H9 (cell line): Measurements from ENCODE around the gene NACAD. TPM values are rescaled to one million over a fixed set of nuclear protein-coding genes. Genes with fewer than 3 reads are reported as not detected.
A peak's percentile ranks its signal among the peaks of the same experiment; 100 is the strongest.
"Not testable (repeated sequence)": the region's sequence is repeated elsewhere in the genome, so short reads cannot be mapped to it uniquely, and the experiment has no call there.

ENCODE experiments used
- DNase-seq: peaks from one replicate; pipeline ENCODE4 v3.0.0-alpha.2; 2017
- H2AFZ ChIP-seq: one replicate; pipeline ENCODE4 v1.6.1; 2013; ENCODE audit warnings: mild to moderate bottlenecking, low read length, control low read depth, moderate library complexity
- H2AK5ac ChIP-seq: 2 replicates; pipeline ENCODE4 v1.6.1; 2013; ENCODE audit warnings: low read length, control low read depth, mixed read lengths; ENCODE audit not compliant: insufficient read length
- H2BK120ac ChIP-seq: one replicate; pipeline ENCODE4 v1.6.1; 2013; ENCODE audit warnings: low read depth, mild to moderate bottlenecking, low read length, control low read depth, inconsistent platforms; ENCODE audit not compliant: poor library complexity, severe bottlenecking
- H2BK12ac ChIP-seq: 2 replicates; pipeline ENCODE4 v1.6.1; 2013; ENCODE audit warnings: low read length, control low read depth, mixed read lengths, low read depth; ENCODE audit not compliant: insufficient read length
- H2BK15ac ChIP-seq: 2 replicates; pipeline ENCODE4 v1.6.1; 2013; ENCODE audit warnings: low read depth, low read length, control low read depth
- H2BK20ac ChIP-seq: one replicate; pipeline ENCODE4 v1.6.1; 2013; ENCODE audit warnings: low read depth, mild to moderate bottlenecking, low read length, control low read depth, inconsistent platforms; ENCODE audit not compliant: poor library complexity, severe bottlenecking
- H2BK5ac ChIP-seq: 2 replicates; pipeline ENCODE4 v1.6.1; 2013; ENCODE audit warnings: low read length, control low read depth, mixed read lengths; ENCODE audit not compliant: insufficient read length
- H3K14ac ChIP-seq: 2 replicates; pipeline ENCODE4 v1.6.1; 2013; ENCODE audit warnings: low read length, control low read depth; ENCODE audit not compliant: insufficient read depth
- H3K18ac ChIP-seq: 2 replicates; pipeline ENCODE4 v1.6.1; 2013; ENCODE audit warnings: low read depth, mild to moderate bottlenecking, mixed read lengths, low read length, control low read depth; ENCODE audit not compliant: insufficient read length
- H3K23ac ChIP-seq: 2 replicates; pipeline ENCODE4 v1.6.1; 2013; ENCODE audit warnings: low read length, control low read depth, mixed read lengths, low read depth; ENCODE audit not compliant: insufficient read length
- H3K23me2 ChIP-seq: 2 replicates; pipeline ENCODE4 v1.6.1; 2013; ENCODE audit warnings: low read depth, mild to moderate bottlenecking, mixed read lengths, low read length, control low read depth; ENCODE audit not compliant: insufficient read length, poor library complexity, severe bottlenecking
- H3K27ac ChIP-seq: 2 replicates; pipeline ENCODE4 v1.5.1; 2013; ENCODE audit warnings: low read length, control low read depth, mixed read lengths, low read depth; ENCODE audit not compliant: insufficient read length
- H3K27me3 ChIP-seq: 2 replicates; pipeline ENCODE4 v1.6.1; 2013; ENCODE audit warnings: low read length, control low read depth, inconsistent platforms; ENCODE audit not compliant: insufficient read depth
- H3K4ac ChIP-seq: 2 replicates; pipeline ENCODE4 v1.6.1; 2013; ENCODE audit warnings: low read depth, mild to moderate bottlenecking, control low read depth, inconsistent platforms, low read length, moderate library complexity
- H3K4me1 ChIP-seq: 2 replicates; pipeline ENCODE4 v1.6.1; 2013; ENCODE audit warnings: low read length, control low read depth, inconsistent platforms; ENCODE audit not compliant: insufficient read depth
- H3K4me2 ChIP-seq: 2 replicates; pipeline ENCODE4 v1.6.1; 2013; ENCODE audit warnings: low read length, control low read depth, mixed read lengths; ENCODE audit not compliant: insufficient read length, insufficient read depth
- H3K56ac ChIP-seq: 2 replicates; pipeline ENCODE4 v1.6.1; 2013; ENCODE audit warnings: low read depth, mild to moderate bottlenecking, mixed read lengths, low read length, control low read depth; ENCODE audit not compliant: insufficient read length
- H3K79me1 ChIP-seq: 2 replicates; pipeline ENCODE4 v1.6.1; 2013; ENCODE audit warnings: low read depth, mild to moderate bottlenecking, moderate library complexity, low read length, control low read depth, inconsistent platforms; ENCODE audit not compliant: insufficient read depth, poor library complexity, severe bottlenecking
- H3K79me2 ChIP-seq: 2 replicates; pipeline ENCODE4 v1.6.1; 2013; ENCODE audit warnings: low read length, control low read depth, inconsistent platforms; ENCODE audit not compliant: insufficient read depth
- H3K9ac ChIP-seq: 2 replicates; pipeline ENCODE4 v1.6.1; 2013; ENCODE audit warnings: low read length, control low read depth, mixed read lengths; ENCODE audit not compliant: insufficient read length; ENCODE audit errors: extremely low read depth
- H3K9me3 ChIP-seq: one replicate; pipeline ENCODE4 v1.6.1; 2013; ENCODE audit warnings: low read depth, low read length, inconsistent platforms; ENCODE audit not compliant: control insufficient read depth
- H3T11ph ChIP-seq: one replicate; pipeline ENCODE4 v1.6.1; 2013; ENCODE audit warnings: mild to moderate bottlenecking, low read length, control low read depth, inconsistent platforms
- H4K20me1 ChIP-seq: one replicate; pipeline ENCODE4 v1.6.1; 2013; ENCODE audit not compliant: control insufficient read depth, insufficient read length, insufficient read depth
- H4K5ac ChIP-seq: 2 replicates; pipeline ENCODE4 v1.6.1; 2013; ENCODE audit warnings: low read depth, mild to moderate bottlenecking, mixed read lengths, low read length, control low read depth; ENCODE audit not compliant: insufficient read length
- H4K8ac ChIP-seq: replicated peaks from 2 replicates; pipeline ENCODE4 v1.6.1; 2013; ENCODE audit warnings: low read length, control low read depth, mixed read lengths, low read depth; ENCODE audit not compliant: insufficient read length
- H4K91ac ChIP-seq: 2 replicates; pipeline ENCODE4 v1.6.1; 2013; ENCODE audit warnings: low read depth, mild to moderate bottlenecking, moderate library complexity, mixed read lengths, low read length, control low read depth; ENCODE audit not compliant: insufficient read length
- H3K27ac Mint-ChIP-seq, 3 experiments: 2 replicates in 2 of 3; 3 replicates in 1 of 3; pipeline ENCODE4 v1.8.0; 2020 to 2021; ENCODE audit warnings: mixed read lengths in 3 of 3, mild to moderate bottlenecking in 1 of 3, moderate library complexity in 1 of 3
- H3K27me3 Mint-ChIP-seq: 2 replicates; pipeline ENCODE4 v1.8.0; 2021; ENCODE audit warnings: low read depth, mild to moderate bottlenecking, moderate library complexity, mixed read lengths
- H3K36me3 Mint-ChIP-seq, 3 experiments: 2 replicates in 2 of 3; 3 replicates in 1 of 3; pipeline ENCODE4 v1.8.0; 2020 to 2021; ENCODE audit warnings: low read depth in 3 of 3, mixed read lengths in 3 of 3; ENCODE audit not compliant: insufficient read depth in 1 of 3
- H3K4me1 Mint-ChIP-seq, 2 experiments: 2 replicates each; pipeline ENCODE4 v1.8.0; 2020; ENCODE audit warnings: mixed read lengths in 2 of 2
- H3K4me3 Mint-ChIP-seq, 2 experiments: 2 replicates in 1 of 2; 3 replicates in 1 of 2; pipeline ENCODE4 v1.8.0; 2020 to 2021; ENCODE audit warnings: mild to moderate bottlenecking in 2 of 2, mixed read lengths in 2 of 2, moderate library complexity in 1 of 2
- H3K9me3 Mint-ChIP-seq, 2 experiments: 2 replicates in 1 of 2; 3 replicates in 1 of 2; pipeline ENCODE4 v1.8.0; 2020; ENCODE audit warnings: mild to moderate bottlenecking in 2 of 2, mixed read lengths in 2 of 2, moderate library complexity in 1 of 2
- WGBS: extraction: QIAGEN DNeasy Blood & Tissue Kit; methylation state at CpG from one replicate; pipeline ENCODE4 v1.1.7; 2013; ENCODE audit warnings: missing lambda C conversion rate, low lambda C conversion rate, mixed read lengths; ENCODE audit not compliant: insufficient read length; ENCODE audit errors: extremely low coverage; 5-methylcytosine and 5-hydroxymethylcytosine counted together
- total RNA-seq: library from RNA; stranded (reverse); gene quantifications from 2 replicates; pipeline ENCODE4 v1.2.1, GENCODE V29; 2021
- TF ChIP-seq, protein P1 (sequence below): fragments of 200-600 bp; sonication (generic); conservative IDR thresholded peaks from 3 replicates; pipeline ENCODE4 v1.8.0; 2021; ENCODE audit warnings: antibody characterized with exemption, mild to moderate bottlenecking

Gene NACAD
- total RNA-seq, 1 experiment from 2014 or later: 8.0 TPM

GRCh38 chr7:45035371-45035770 lies 53.4 kb downstream of the NACAD start:
- TF ChIP-seq, protein P1, sequence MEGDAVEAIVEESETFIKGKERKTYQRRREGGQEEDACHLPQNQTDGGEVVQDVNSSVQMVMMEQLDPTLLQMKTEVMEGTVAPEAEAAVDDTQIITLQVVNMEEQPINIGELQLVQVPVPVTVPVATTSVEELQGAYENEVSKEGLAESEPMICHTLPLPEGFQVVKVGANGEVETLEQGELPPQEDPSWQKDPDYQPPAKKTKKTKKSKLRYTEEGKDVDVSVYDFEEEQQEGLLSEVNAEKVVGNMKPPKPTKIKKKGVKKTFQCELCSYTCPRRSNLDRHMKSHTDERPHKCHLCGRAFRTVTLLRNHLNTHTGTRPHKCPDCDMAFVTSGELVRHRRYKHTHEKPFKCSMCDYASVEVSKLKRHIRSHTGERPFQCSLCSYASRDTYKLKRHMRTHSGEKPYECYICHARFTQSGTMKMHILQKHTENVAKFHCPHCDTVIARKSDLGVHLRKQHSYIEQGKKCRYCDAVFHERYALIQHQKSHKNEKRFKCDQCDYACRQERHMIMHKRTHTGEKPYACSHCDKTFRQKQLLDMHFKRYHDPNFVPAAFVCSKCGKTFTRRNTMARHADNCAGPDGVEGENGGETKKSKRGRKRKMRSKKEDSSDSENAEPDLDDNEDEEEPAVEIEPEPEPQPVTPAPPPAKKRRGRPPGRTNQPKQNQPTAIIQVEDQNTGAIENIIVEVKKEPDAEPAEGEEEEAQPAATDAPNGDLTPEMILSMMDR: no peak
- no peak overlapping the region for H3K27ac ChIP-seq
- no peak overlapping the region for H2BK15ac ChIP-seq
- no peak overlapping the region for H4K8ac ChIP-seq
- no peak overlapping the region for H2BK5ac ChIP-seq
- WGBS: no CpG with 5 or more reads among the region's 5 CpGs
- Mint-ChIP-seq H3K27ac (peak overlapping the region in 2 of 3 experiments; percentile 14 to 26; a peak in 2 of 7 replicates), H3K4me1 (peaks cover 37 to 38% of the 10 kb centered on the region in 2 experiments), H3K36me3 (peaks cover 8 to 18% (median 17%) of the 10 kb centered on the region in 3 experiments; a peak in 5 of 7 replicates), H3K27me3 (no peaks in the 10 kb centered on the region), H3K9me3 (no peaks in the 10 kb centered on the region), H3K4me3 (no peak overlapping the region)
- no peak overlapping the region for H2AFZ ChIP-seq
- no peak overlapping the region for H3K56ac ChIP-seq
- H4K5ac ChIP-seq: no peak overlapping the region
- H3K27me3 ChIP-seq: no peaks in the 10 kb centered on the region
- H3K14ac ChIP-seq: no peak overlapping the region
- H3K79me1 ChIP-seq: no peaks in the 10 kb centered on the region
- H4K20me1 ChIP-seq: no peaks in the 10 kb centered on the region
- no peak overlapping the region for H2BK120ac ChIP-seq
- H3T11ph ChIP-seq: no peak overlapping the region
- no peaks in the 10 kb centered on the region for H3K79me2 ChIP-seq
- no peak overlapping the region for H3K18ac ChIP-seq
- H2AK5ac ChIP-seq: no peak overlapping the region
- no peak overlapping the region for H3K4me2 ChIP-seq
- H3K9ac ChIP-seq: no peak overlapping the region
- H3K4me1 ChIP-seq: no peaks in the 10 kb centered on the region
- no peaks in the 10 kb centered on the region for H3K9me3 ChIP-seq
- no peak overlapping the region for H2BK12ac ChIP-seq
- no peak overlapping the region for H3K4ac ChIP-seq
- no peak overlapping the region for H3K23ac ChIP-seq
- no peak overlapping the region for H4K91ac ChIP-seq
- no peaks in the 10 kb centered on the region for H3K23me2 ChIP-seq
- DNase-seq: no peak
- no peak overlapping the region for H2BK20ac ChIP-seq

GRCh38 chr7:45034710-45035109 lies 54.1 kb downstream of the NACAD start:
- not testable (repeated sequence) for H3K79me1 ChIP-seq, H3K79me2 ChIP-seq, H4K20me1 ChIP-seq, H3K27ac Mint-ChIP-seq, H3K4me2 ChIP-seq, H4K8ac ChIP-seq, H3K14ac ChIP-seq, H3T11ph ChIP-seq, H2AK5ac ChIP-seq, H3K18ac ChIP-seq, H4K5ac ChIP-seq, H2BK20ac ChIP-seq, H3K27me3 ChIP-seq, H2BK120ac ChIP-seq, H3K4ac ChIP-seq, H2BK15ac ChIP-seq, H3K23me2 ChIP-seq, H3K4me3 Mint-ChIP-seq, H2BK5ac ChIP-seq, H2BK12ac ChIP-seq, H3K27me3 Mint-ChIP-seq, H2AFZ ChIP-seq, H4K91ac ChIP-seq, H3K9me3 Mint-ChIP-seq, H3K56ac ChIP-seq, H3K4me1 ChIP-seq, DNase-seq, H3K27ac ChIP-seq, H3K9ac ChIP-seq, H3K23ac ChIP-seq, H3K9me3 ChIP-seq
- H3K36me3 Mint-ChIP-seq: peaks cover 8 to 17% (median 15%) of the 10 kb centered on the region in 3 experiments; a peak in 5 of 7 replicates
- WGBS: no CpG with 5 or more reads among the region's 5 CpGs
- H3K4me1 Mint-ChIP-seq: peaks cover 37 to 38% of the 10 kb centered on the region in 2 experiments
